Iris pigment epithelial cell (primary cell): ENCODE measurements around the gene LMBR1L.
"Not testable (repeated sequence)": the region's sequence is repeated elsewhere in the genome, so short reads cannot be mapped to it uniquely, and the experiment has no call there.

Source experiments
- DNase-seq: peaks from one replicate; pipeline ENCODE4 v3.0.0-alpha.2; 2011; ENCODE audit warnings: low read depth

Gene LMBR1L

DNA sequence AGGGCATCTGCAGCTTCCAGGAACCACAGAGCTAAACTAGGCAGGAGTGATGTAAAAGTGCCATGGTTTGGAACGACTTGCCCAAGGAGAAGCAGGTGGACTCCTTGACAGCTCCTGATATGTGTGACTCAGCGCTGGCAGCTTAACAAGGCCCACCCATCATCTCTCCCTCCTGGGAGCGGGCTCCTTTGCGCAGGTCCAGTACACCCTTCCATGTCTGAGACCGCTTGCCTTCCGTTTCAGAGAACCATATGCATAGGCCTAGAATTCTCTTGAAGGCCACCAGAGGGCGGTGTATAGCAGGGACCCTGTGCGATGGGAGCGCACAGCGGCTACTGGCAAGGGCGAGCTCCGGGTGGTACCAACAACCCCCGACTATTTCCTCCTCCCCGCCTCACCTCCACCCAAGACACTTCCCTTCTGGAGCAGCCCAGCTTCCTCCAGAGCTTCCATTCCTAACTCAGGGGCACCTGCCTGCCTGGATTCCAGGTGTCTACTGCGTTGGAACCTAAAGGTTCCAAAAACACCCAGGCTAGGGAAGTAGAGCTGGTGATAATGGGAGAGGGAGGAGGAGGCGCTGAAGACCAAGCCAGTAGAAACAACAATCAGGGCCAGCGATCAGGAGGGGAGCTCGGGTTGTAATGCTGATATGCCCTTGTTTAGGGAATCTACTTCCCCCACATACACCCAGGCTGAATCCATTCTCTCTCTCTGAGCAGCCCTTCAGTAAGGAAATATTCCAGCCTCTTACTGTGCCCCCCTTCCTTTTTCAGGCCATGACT, 22.3 kb downstream of the LMBR1L start:
- DNase-seq, result peak; percentile 95

DNA sequence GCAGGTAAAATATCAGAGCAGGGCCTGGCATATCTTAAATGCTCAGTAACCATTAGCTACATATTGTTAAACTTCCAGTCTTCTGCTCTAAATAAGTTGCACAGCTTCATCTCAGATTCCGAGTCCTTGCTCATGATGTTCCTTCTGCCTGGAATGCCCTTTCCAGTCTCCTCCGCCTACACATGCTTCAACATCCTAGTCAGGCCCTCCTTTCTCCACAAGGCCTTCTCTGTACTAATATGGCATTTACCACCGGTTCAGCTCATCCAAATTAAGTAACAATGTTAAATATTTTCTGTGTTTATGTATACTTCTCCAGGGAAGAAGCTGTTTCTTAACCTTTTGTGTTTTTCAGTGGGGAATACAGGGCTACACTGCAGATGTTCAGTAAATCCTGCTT, 24.5 kb downstream of the LMBR1L start:
- DNase-seq, result peak; percentile 28

DNA sequence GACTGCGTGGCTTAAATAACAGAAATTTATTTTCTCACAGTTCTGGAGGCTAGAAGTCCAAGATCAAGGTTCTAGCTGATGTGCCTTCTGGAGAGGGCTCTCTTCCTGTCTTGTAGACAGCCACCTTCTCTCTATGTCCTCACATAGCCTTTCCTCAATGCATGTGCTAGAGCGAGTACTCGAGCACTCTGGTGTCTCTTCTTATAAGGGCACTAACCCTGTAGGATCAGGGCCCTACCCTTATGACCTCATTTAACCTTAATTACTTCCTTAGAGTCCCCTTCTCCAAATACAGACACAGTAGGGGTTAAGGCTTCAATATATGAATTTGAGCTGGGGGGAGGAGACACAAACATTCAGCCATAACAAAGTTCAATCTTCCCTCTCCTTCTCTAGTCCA, 26.2 kb downstream of the LMBR1L start:
- DNase-seq, result no peak

GRCh38 chr12:49079793-49080192, 30.9 kb downstream of the LMBR1L start:
- DNase-seq, result no peak

DNA sequence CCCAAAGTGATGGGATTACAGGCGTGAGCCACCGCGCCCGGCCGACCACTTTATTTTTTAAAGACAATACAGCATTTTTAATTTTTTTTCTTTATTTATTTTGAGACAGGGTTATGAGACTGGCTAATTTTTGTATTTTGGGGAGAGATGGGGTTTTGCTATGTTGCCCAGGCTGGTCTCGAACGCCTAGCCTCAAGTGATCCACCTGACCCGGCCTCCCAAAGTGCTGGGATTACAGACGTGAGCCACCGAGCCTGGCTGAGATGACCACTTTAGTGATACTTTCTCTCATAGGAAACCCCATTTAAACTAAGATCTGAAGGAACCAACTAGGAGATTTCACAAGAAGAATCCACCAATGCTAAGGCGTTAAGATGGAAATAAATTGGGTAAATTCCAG, 39.7 kb downstream of the LMBR1L start:
- no peak for DNase-seq

DNA sequence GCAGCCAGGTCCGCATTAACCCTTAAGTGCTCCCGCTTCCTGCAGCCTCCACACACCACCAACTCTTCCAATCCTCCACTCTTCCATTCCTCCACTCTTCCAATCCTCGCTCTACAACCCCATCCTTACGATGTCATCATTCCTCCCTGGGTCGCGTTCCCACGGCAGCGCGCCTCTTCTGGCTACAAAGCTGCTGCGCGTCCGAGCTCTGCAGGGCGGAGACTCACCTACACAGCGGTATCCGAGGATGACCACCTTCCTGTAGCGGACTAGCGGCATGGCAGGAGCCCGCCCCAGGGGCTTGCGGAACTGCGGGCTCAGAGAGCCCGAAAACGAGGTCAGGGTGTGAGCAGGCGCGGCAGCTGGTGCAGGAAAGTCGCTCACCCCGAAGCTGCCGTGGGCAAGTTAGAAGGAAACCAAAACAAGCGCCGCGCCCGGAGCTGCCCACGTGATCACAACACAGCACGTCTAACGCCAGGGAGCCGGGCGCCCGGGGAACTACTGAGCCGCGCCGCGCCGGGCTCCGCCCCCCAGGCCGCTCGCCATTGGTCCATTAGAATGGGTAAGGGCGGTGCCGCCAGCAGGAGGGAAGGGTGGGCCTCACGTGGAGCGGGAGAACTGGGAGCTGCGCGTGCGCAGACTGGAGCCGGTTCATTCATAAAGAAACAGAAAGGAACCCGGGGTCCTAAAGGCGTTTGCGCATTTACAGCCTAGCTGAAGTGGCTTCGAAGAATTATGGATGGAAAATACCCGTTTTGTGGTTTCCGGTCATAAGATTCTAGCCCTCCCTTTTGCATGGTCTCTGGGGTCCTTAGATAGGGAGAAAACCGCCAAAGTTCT, 40.9 kb downstream of the LMBR1L start, which contains the start of gene RHEBL1:
RHEBL1 (minus strand) TSS at position 473 of the 840 bp plus-strand sequence; CDS start at position 279, 194 bp downstream.
- DNase-seq, result peak; percentile 97

GRCh38 chr12:49068879-49069506, 41.7 kb downstream of the LMBR1L start:
- DNase-seq, result no peak

- DNase-seq, result no peak
Measured at GRCh38 chr12:49066120-49066519, 44.5 kb downstream of the LMBR1L start.

DNA sequence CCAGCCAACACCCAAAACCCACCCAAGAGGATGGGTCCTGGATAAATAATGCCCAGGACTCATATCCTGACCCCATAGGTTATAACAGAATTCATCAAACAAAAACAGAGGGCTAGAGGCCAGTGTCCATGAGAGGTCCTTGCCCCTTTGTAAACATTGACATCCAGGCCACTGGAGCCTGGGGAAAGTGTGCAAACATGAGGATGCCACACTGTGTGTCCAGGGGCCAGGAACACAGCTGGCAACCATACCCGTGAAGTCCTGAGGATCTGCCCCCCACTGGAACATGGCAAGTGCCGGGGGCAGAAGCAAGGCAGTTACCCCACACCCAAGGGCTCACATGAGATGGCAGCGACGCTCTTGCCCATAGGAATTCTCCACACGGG, 45.9 kb downstream of the LMBR1L start:
- DNase-seq, result no peak

DNA sequence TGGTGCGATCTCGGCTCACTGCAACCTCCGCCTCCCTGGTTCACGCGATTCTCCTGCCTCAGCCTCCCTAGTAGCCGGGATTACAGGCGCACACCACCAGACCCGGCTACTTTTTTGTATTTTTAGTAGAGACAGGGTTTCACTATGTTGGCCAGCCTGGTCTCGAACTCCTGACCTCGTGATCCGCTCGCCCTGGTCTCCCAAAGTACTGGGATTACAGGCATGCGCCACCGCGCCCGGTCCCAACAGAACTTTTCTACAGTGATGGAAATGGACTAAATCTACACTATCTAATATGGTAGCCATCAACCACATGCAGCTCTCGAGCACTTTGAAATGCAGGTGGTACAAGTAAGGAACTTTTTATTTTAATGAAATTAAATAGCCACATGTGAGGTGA, 48.7 kb downstream of the LMBR1L start:
- not testable (repeated sequence) for DNase-seq

- DNase-seq, result no peak
Measured at GRCh38 chr12:49061157-49061650, 49.4 kb downstream of the LMBR1L start.

DNA sequence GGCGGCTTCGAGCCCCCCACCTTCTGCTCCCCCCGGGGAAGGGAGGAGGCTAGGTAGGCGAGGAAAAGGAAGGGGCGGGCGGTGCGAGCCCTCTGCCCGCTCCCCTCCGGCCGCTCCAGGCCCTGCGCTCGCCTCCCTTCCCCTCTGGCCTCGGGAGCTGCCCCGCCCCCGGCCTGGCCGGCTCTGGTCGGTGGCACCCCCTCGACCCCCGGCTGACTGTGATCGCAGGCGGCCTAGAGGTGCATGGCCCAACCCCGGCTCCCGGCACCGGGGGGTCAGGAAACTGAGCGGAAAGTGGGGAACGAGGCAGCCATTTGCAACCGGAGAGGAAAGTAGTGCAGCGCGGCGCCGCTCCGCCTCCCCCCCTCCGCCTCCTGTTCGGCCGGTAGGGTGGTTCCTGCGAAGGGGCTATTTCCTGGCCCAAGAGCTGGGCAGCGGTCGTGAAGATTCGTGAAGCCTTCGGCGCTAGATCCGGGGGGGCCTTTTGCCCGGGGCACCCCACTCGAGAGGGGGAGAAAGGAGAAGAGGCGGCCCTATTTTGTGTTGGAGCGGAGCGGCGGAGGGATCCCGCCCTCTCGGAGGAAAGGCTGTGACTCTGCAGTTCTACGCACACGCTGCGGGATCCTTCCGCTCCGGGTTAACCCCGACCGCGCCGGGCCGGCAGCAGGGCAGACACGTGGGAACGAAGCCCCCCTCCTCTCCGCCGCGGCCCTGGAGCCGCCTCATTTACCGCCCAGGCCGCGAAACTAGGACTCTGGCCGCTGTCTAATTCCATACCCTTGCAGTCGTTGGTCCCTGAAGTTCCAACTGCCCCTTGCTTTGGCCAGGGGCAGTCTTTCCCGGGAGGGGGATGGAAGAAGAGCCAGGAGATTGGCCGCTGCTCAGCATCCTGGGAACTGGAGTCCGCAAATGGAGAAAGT, 50.1 kb downstream of the LMBR1L start, which contains the start of gene KMT2D:
KMT2D (minus strand) TSS at position 558 of the 920 bp plus-strand sequence. CDS start 5,470 bp downstream, outside the sequence.
- peak; percentile 98 for DNase-seq

DNA sequence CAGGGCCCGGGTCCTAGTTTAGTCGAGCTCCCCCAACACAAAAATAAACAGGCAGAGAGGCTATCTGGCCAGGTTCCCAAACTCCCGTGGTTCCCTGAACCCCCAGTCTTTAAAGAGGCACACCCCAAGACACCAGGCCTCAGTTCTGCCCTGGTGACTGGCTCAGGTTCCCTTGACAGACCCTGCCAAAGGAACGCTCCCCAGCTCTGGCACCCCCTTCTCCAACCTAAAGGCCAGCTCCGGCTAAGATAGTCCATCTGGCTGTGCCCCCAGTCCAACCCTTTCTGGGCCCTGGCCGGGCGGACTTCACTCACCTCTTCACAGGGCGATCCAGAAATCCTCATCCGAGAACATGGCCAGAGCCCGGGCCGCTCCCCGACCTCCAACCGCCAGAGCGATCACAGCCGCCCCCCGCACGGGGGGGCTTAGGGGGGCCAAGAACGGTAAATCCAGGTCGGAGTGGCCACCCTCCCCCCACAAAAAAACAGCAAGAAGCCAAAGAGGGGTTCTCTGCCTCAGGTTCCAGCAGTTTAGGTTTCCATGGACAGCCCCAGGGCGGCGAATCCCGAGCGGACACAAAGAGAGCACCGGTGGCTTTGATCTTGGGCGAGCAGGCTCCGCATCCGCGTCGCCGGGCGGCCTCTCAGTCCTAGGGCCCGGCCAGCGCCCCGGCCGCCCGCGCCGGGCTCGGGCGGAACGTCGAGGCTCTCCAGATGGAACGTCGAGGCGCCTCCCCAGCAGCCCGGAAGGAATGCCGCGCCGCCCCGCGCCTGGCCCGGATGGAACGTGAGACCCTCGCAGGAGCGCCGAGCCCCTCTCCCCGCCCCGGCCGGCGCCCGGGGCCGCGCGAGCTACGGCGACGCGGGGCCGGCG, 51.1 kb downstream of the LMBR1L start:
- DNase-seq, result peak; percentile 35

- no peak for DNase-seq
Measured at GRCh38 chr12:49059045-49059298, 51.7 kb downstream of the LMBR1L start.

DNA sequence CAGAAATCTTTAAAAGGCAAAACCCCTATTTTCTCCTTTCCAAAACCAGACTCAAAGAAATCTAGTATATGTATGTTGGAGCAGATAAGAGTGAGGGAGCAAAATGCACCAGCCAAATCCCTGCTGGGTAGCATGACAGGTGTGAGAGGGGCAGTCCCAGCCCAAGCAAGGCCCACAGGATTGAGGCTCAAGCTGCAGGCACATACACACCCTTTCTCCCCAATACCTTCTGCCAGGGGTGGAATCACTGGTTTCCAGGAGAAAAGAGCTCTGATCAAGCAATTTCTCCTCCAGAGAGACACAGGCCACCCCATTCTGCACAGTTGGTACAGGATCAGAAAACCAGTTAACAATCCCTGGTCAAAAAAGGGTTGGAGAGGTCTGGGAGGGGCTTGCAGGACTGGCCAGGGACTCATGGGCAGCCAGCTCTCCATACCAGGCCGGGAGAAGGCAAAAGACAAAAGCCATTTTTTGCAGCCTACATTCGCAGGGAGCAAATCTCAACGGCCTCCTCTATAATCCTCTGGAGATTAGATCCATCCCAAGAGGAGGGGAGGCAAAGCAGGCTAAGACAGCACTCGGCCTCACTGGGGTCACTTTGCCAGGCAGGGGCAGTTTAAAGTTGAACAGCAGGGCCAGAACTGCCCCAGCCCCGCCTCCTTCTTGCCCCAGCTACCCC, 52.1 kb downstream of the LMBR1L start:
- DNase-seq, result no peak

GRCh38 chr12:49057888-49058287, 52.8 kb downstream of the LMBR1L start:
- DNase-seq, result no peak

DNA sequence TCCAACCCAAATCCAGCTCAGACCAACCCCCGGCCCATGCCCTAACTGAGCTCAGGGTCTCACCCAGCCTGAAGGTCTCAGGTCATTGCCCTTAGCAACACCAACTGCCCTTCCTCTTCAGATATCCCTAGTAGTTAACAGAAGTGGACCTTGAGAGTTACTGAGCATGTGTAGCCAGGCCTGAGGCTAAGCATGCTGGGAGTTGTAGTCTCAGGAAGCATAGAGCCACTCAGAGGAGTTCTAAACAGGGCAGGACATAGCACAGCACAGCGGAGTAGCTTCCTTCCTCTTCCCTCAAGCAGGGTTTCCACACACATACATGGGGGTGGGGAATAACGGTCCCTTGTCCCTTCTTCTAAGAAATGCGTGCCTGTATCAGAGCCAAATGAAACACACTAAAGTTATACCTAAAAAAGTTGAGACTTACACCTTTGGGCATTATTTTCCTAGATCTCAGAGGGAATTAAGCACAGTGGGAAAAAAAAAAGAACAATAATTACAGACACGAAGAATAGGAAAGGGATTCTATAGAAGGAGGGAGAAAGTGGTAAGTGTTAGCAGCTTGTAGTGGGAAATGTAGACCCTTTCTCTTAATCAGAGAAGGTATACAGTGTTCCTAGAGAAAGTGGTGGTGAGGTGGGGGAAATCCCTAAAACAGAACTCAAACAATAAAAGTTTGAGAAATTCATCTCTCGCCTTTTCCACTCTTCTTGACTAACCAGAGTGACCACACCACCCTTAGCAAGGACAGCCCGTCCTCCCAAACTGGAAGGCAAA, 54.5 kb downstream of the LMBR1L start:
- DNase-seq, result peak; percentile 91

DNA sequence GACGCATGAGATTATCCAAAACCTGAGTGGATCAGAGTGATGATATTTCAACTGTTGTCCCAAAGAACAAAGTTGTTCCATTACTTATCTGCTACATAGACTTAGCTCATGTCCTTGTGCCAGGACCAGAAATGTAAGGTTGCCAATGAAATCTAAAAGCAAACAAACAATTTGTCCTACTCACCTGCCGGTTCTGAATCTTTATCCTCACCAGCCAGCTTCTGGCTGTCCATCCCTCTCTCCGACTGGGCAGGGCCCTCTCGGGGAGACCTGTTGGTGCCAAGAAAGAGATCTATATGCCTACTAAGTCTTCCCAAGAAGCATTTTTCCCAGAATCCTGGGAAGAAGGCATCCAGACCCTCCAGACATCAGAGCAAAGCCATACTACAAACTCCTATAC, 55.6 kb downstream of the LMBR1L start:
- DNase-seq, result no peak

DNA sequence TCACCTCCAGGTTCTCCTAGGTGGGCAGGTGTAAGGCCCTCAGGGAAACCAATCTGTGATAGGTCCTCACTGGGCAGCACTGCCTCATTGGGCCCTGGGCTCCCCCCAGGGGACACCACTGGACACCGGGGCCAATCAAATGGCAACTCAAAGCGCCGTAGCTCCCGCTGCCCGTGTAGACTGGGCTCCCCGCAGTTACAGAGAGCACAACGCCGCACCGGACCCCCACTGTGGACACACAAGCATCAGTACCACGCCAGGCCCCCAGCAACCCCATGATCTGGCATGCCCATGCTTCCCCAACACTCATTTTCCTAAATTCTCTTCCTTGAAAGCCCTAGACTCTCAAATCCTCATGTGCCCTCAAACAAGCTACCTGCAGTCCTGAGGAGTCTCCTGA, 56.1 kb downstream of the LMBR1L start:
- no peak for DNase-seq
